ENCODE results near the gene OBP2B. TPM values are rescaled to one million over a fixed set of nuclear protein-coding genes. Genes with fewer than 3 reads are reported as not detected.
A peak's percentile ranks its signal among the peaks of the same experiment; 100 is the strongest.
"Not testable (repeated sequence)": the region's sequence is repeated elsewhere in the genome, so short reads cannot be mapped to it uniquely, and the experiment has no call there.

Gene OBP2B
- total RNA-seq, 1 donor from 2014 or later = not detected

DNA sequence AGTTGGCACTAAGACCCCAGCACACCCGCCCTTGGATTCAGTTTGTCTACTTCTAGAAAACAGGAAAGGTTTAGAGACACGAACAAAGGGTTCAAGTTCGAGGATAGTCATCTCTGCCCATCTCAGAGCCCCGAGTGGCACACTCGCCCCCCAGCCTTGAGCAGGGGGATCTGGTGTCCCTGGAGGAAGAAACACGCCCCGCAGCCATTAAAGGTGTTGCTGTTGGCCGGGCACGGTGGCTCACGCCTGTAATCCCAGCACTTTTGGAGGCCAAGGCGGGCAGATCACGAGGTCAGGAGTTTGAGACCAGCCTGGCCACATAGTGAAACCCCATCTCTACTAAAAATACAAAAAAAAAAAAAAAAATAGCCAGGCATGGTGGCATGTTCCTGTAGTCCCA is 39.4 kb downstream of the OBP2B start:
- DNase-seq (ENCODE audit: low spot score) = not testable (repeated sequence)

GRCh38 chr9:133169102-133169501 is 39.9 kb downstream of the OBP2B start:
- no peak for DNase-seq (ENCODE audit: low spot score)
- ATAC-seq = no peak

More for the DNA sequence above, 39.4 kb downstream of the OBP2B start:
- ATAC-seq = not testable (repeated sequence)

DNA sequence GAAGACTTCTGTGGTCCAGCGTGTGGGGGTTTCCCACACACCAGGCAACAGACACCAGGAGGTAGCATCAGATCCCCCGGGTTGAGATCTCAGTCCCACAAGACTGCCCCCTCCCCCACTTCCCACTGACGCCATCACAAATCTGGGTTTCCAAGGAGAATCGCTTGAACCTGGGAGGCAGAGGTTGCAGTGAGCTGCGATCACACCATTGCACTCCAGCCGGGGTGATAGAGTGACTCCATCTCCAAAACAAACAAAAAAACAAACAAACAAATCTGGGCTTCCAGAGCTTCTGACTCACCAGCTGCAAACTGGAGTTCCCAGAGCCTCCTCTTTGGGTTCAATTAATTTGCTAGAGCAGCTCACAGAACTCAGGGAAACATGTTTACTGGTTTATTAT is 40.6 kb downstream of the OBP2B start:
- ATAC-seq (no peak), DNase-seq (ENCODE audit: low spot score) (no peak)

- DNase-seq (ENCODE audit: low spot score) (no peak), ATAC-seq (no peak)
Measured at GRCh38 chr9:133167769-133168168, 41.3 kb downstream of the OBP2B start.

DNA sequence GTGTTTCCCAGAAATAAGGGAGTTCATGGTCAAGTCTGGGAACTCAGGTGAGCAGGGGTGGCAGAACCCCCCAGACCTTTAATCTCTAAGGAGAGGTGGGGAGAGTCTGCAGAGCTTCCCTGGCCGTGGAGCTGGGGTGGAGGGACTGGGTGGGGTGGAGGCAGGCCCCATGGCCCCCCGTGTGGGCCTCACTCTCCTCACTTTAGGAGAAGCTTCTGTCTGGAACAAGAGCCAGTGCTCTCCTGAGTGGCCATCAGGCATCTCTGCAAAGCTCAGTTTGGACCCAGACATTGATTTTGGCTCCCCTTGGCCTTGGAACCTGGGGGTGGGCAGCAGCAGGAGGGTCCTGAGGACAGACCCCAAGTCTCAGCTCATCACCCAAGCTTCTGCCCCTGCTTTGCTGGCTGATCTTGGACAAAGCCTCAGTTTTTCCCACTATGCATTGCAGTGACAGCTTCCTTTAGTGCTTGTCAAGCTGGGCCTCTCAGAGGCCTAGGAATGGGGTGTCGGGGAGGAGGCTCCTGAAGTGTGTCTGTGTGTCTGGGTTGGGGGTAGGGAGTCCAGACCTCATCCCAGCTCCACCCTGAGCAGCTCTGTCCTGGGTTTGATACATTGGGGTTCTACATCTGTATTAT is 41.8 kb downstream of the OBP2B start:
- ATAC-seq (no peak), DNase-seq (ENCODE audit: low spot score) (no peak)

GRCh38 chr9:133166392-133166791 is 42.7 kb downstream of the OBP2B start:
- no peak for ATAC-seq
- DNase-seq (ENCODE audit: low spot score) = no peak

DNA sequence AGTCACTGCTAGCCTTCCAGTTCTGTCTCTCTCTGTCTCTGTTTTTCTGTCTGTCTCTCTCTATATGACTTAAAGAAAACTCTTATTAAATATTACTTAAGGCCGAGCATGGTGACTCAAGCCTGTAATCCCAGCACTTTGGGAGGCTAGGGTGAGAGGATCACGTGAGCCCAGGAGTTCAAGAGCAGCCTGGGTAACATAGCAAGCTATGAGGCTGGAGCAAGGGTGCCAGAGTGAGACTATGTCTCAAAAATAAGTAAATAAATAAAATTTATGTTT is 43.7 kb downstream of the OBP2B start:
- ATAC-seq = no peak

GRCh38 chr9:133164191-133164590 is 44.9 kb downstream of the OBP2B start:
- ATAC-seq (no peak), DNase-seq (ENCODE audit: low spot score) (no peak)

More for the DNA sequence above, 43.7 kb downstream of the OBP2B start:
- no peak for DNase-seq (ENCODE audit: low spot score)

DNA sequence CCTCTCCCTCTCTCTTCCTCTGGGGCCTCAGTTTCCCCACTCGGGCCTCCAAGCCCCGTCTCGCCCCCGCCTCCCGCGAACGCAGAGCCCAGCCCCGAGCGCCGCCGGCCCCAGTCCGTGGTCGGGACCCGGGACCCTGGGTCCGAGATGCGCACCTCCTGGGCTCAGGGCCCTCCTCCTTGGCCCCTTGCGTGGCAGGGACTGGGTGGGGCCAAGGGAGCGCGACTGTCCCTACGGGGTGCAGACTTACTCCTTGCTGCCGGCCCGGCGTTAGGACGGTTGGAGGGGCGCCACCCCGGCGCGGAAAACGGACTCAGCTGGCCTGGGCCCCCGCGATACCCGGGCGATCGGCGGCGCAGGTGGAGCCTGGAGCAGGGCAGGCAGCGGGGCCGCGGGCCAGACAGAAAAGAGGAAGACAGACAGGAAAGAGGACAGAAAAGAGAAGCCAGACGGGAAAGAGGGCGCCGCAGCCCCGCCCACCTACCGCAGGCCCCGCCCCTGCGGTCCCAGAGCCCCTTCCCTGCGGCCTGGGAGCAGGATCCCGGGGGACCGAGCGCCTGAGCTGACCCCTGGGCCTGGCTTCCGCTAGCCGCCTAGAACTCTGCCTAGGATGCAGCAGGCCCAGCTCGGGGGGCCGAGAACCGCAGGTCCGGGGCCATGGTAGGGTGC is 45.4 kb downstream of the OBP2B start, which contains the start of gene GBGT1:
TSS of gene GBGT1 (minus strand) at position 411 of the 669 bp plus-strand sequence. CDS start 1,502 bp downstream, outside the sequence.
- ATAC-seq (peak; percentile 58), DNase-seq (ENCODE audit: low spot score) (peak; percentile 68)

DNA sequence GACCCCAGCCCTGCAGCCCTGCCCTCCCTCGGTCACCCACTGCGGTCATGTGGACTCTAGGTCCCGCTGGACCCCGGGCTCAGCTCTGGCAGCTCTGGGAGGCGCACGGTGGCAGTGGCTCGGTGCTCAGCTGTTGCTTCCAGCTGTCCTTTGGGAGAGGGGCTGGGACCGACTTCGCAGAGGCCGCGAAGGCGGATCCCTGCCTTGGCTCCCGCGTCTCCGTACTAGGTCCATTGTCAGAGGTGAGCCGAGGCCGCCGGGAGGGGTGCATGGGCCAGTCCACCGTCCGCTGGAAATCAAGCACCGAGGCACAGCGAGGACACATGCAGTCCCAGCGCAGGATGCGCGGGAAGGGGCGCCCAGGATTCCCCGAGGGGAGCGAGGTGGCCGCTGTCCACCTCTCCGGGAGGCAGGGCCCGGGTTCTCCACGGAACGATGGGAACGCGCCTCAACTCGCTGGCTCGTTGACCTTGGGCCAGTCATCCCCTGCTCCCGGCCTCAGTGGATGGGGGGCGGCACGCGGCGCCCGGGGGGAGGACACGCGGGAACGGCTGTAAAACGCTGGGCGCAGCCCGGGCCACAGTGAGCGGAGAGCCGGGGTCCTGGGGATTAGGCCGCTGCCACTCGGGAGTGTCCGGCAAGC is 46.1 kb downstream of the OBP2B start:
- DNase-seq (ENCODE audit: low spot score) (no peak), ATAC-seq (no peak)

GRCh38 chr9:133161547-133161950 is 47.5 kb downstream of the OBP2B start:
- DNase-seq (ENCODE audit: low spot score) (no peak), ATAC-seq (no peak)

DNA sequence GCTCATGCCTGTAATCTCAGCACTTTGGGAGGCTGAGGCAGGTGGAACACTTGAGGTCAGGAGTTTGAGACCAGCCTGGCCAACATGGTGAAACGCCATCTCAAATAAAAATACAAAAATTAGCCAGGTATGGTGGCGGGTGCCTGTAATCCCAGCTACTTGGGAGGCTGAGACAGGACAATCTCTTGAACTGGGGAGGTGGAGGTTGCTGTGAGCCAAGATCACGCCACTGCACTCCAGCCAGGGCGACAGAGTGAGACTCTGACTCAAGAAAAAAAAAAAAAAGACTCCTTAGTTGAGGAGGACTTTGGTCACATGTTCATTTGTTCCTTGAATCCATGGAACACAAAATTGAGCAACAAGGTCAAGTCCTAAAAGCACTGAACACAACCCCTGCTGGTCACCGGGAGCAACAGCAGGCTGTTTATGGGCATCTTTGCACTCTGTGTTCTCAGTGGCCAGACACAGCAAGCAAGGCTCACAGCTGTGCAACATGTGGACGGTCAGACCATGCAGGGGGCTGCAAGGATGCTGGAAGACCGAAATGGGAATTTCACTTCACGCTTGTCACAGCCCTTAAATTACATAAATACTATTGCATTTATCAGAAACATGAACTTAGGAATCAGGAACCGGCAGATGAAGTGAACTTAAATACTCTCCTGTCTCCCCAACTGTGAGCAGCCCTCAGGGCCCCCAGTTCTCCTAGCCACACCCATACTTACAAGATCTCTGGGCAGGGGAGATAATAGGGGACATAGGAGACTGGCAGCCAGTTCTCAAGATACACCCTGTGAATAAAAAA is 48.1 kb downstream of the OBP2B start:
- DNase-seq (ENCODE audit: low spot score) (no peak), ATAC-seq (peak; percentile 91)

- ATAC-seq (no peak), DNase-seq (ENCODE audit: low spot score) (no peak)
Measured at GRCh38 chr9:133158695-133159094, 50.4 kb downstream of the OBP2B start.

Other genes with a start within 250 kb of the OBP2B start
- gene GFI1B, start 230.6 kb downstream of the OBP2B start, total RNA-seq = 0.15 TPM
- gene GTF3C5, start 178.3 kb downstream of the OBP2B start, total RNA-seq = 24.6 TPM
- gene CEL, start 147.3 kb downstream of the OBP2B start, total RNA-seq = 7.7 TPM
- 4.7 TPM for gene RALGDS, start 88.0 kb downstream of the OBP2B start, total RNA-seq
- gene GBGT1, start 45.3 kb downstream of the OBP2B start, total RNA-seq = 1.2 TPM
- gene ABO, start 66.0 kb upstream of the OBP2B start, total RNA-seq = 0.03 TPM
- gene SURF6, start 126.9 kb upstream of the OBP2B start, total RNA-seq = 9.7 TPM
- 10.3 TPM for gene MED22, start 138.9 kb upstream of the OBP2B start, total RNA-seq
- 609 TPM for gene RPL7A, start 139.0 kb upstream of the OBP2B start, total RNA-seq
- 59.9 TPM for gene SURF1, start 147.2 kb upstream of the OBP2B start, total RNA-seq
- 9.0 TPM for gene SURF2, start 147.3 kb upstream of the OBP2B start, total RNA-seq
- gene SURF4, start 166.8 kb upstream of the OBP2B start, total RNA-seq = 225 TPM
- gene STKLD1, start 167.1 kb upstream of the OBP2B start, total RNA-seq = 0.83 TPM
- gene REXO4, start 208.8 kb upstream of the OBP2B start, total RNA-seq = 12.3 TPM
- gene ADAMTS13, start 213.1 kb upstream of the OBP2B start, total RNA-seq = 21.4 TPM